ENCODE data around the gene DSCAML1.
"Not testable (repeated sequence)": the region's sequence is repeated elsewhere in the genome, so short reads cannot be mapped to it uniquely, and the experiment has no call there.

DSCAML1 gene

DNA sequence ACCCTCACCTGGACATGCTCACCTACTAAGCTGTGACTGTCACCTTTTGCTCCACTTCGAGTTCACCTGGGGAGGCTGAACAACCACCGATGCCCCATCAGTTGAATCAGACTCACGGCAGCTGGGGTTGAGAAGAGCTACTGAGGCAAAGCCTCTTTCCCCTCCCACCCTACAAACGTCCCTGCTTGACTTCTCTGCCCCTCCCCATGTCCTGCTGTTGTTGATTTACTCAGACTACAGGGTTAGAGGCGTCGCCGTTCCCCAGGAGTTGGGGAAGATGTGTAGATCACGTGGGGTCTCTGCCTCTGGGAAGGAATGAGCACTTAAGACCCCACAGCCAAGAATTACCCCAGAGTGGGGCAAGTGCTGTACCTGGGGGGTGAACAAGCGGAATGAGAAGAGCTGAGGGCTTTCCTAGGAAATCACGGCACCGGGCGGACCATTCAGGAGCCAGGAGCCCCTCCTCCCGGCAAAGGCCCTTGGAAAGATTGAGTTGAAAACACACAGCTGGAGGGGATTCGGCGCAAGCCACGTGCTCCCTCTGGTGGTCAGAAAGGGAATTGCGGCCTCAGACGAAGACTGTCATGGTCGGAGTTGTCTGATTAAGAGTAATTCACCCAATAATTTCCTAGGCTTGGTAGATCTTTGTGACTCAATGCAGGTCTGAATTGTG lies 20.5 kb upstream of the DSCAML1 start:
- peak; percentile 71 for DNase-seq (ENCODE audit: low spot score)

DNA sequence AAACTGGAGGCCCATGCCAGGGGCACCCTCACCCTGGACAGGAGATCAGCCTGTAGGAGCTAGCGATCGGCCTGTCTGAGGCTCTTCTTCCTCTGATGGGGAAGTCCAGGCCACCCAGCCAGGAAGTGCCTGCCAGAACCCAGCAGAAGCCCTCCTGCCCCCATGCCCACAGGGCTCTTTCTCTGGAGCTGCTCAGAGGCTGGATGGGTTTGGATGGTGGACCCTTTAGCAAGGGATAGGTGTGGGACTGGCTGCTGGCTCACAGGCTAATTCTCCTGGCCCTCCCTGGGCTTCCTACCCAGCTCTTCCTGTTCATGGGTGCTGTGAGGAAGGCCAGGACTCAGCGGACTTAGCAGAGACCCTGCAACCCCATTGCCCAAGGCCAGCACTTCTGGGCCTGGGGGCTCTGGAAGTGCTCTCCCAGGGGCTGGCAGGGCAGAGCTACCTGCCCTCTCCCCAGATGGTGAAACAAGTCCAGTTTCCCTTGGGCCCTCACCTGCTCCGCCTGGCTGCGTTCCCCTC lies 19.9 kb upstream of the DSCAML1 start:
- DNase-seq (ENCODE audit: low spot score), result no peak

DNA sequence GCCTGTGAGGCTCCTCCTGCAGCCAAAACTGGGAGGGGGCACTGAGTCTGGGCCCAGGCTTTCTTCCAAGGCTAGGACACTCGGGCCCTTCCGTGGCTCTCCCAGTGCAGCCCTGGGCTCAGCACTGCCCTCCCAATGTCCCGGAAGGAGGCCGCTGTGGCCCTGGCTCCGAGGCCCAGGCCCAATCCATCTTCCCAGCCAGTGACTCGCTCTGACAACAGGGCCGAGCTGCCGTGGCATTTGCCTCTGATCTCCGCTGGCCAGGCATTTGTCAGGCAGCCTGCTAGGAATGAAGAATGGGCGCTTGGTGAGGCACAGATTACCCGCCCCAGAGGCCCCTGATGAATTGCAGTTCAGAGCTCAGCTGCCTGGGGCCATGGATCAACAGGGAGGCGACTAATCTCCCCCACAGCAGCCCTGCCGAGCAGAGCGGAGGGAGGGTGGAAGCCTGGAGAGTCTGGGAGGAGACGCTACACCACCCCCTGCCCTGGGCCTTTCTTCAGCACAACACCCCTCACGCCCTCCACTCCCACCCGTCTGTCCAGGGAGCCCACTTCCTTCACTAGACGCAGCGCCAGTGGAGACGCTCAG lies 19.2 kb upstream of the DSCAML1 start:
- DNase-seq (ENCODE audit: low spot score), result peak; percentile 42

DNA sequence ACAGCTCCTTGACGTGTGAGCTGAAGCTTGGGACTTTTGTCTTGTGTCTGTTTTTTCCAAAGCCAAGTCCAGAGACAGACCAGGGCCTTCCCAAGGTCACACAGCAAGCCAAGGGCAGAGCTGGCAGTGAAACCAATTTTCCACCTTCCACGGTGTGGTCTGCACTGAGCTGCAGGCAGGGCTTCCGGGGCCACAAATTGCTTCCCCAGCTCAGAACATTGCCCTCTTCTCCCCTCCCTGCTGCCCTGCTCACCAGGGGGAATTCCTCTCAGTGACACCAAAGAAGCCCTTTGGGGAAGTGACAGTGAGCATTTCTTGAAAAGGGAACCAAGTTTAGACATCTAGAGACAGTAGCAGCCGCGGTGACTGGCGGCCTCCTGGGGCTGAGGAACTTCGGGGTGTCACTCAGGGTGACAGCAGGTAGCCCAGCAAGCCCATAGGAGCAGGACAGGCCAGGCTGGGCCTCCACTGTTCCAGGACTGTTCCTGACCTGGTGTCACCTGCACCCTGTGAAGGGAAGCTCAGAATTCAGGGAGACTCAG lies 18.3 kb upstream of the DSCAML1 start:
- DNase-seq (ENCODE audit: low spot score), result no peak

DNA sequence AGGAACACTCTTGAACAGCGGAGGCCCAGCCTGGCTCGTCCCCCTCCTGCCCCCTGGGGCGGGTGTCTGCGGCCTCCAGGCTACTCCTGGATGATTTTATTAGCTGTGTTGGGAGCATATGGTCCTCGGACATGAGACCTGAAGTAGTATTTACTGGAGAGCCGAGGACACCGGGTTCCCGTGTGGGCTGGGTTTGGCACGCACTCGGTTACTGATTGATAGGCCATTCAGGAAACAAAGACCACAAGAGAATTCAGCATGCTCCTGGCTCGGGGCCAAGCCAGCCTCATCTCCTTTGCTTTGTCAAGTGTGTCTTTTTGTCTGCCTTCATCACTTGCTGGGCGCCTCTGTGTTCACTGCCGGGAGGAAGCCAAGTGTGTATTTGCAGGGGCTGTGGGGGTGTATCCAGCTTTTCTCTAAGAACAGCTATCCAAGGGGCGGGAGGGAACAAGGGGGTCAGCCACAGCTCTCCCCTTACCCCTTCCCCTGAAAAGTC lies 17.8 kb upstream of the DSCAML1 start:
- DNase-seq (ENCODE audit: low spot score), result no peak

DNA sequence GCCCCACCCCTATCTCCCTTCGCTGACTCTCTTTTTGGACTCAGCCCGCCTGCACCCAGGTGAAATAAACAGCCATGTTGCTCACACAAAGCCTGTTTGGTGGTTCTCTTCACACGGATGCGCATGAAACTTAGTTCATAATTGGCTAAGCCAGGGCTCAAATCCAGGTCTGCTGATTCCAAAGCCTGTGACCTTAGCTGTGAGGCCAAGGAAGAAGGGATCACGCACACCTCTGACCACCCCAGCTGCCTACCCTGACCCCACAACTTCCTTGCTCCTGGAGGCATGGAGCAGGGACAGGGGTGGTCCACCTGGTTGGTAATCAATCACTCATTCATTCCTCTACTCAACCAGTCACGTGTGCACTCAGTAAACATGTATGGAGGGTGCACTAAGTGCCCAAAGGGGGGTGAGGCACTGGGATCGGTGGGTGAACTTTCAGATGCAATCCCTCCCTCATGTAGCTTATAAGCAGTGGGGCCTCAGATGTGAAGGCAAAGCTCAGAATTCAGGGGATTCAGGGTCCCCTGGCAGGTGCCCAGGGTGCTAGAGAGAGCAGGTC lies 17.3 kb upstream of the DSCAML1 start:
- no peak for DNase-seq (ENCODE audit: low spot score)

DNA sequence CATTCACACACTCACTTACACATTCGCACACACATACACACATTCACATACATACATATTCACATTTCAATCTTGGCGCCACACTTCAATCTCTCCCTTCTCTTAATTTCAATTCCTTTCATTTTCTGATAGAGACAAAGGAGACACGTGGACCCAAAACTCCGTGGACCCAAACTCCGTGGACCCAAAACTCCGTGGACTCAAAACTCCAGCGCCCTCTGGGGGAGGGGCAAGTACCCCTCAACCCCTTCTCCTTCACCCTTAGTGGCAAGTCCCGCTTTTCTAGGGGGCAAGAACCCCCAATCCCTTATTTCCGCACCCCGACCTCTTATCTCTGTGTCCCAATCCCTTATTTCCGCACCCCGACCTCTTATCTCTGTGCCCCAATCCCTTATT lies 13.0 kb upstream of the DSCAML1 start:
- not testable (repeated sequence) for DNase-seq (ENCODE audit: low spot score)

DNA sequence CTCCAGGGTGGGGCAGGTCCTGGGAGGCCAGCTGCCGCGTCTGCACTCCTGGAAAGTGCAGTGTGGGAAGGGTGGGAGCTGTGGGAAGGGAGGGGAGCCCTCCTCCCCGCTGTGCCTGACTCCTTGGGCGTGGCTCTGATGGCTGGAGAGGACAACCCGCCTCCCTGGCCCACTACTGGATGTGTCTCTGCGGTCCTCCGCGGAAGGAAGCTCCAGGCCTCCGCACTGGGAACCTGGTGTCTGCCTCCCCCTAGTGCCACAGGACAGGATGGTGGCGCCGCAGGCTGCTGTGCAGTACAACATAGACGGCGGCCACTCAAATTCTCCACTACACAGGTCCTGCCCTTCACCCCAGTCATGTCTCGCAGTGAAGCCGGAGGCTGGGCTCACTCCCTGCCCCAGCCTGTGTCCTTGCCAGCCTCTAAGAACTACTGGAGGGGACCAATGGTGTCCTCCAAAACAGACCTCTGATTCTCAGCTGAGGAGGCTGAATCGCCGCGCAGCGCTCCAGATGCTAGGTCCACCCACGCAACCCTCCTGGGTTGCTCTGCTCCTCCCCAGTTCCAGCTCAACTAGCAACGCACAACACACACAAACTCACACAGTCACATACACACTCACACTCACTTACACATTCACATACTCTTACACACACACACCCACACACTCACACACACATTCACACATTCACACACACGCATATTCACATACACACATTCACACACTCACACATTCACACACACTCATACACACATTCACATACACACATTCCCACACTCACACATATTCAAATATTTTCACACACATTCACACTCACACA lies 12.4 kb upstream of the DSCAML1 start:
- peak; percentile 75 for DNase-seq (ENCODE audit: low spot score)

DNA sequence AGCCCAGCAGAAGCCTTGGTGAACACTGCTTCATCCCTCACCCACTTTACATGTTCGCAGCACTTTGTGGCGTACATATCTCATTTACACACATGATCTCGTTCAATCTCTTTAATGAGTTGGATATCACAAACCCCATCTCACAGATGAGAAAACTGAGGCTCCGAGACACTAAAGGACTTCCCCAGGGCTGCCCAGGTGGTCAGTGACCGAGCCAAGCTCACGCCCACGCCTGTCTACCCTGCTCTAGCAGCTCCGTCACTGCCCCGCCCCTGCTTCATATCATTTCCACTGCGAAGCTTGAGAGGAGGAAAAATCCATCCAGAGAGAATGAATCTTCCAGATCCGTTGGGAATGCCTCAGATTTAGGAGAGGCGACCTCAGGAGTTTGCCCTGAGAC lies 11.8 kb upstream of the DSCAML1 start:
- no peak for DNase-seq (ENCODE audit: low spot score)

- peak; percentile 83 for DNase-seq (ENCODE audit: low spot score)
Measured at GRCh38 chr11:117807482-117808327, 10.7 kb upstream of the DSCAML1 start.

GRCh38 chr11:117806846-117807245 lies 9.8 kb upstream of the DSCAML1 start:
- DNase-seq (ENCODE audit: low spot score), result no peak

DNA sequence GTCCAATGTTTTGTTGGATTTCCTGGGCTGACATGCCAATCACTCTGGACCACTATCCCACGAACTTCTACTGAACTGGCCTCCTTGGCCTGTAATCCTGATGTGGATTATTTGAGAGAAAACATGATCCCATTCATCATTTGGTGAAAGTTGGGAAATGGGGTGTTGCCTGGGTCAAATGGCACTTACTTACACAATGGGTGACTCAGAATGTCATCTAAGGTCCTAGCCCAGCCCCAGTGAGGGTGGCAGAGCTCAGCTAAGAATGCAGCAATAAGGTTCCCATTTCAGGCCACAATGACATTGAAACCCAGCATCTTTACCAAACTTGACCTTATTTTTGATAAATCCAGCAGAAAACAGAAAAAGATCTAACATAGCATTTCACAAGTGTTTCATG lies 8.0 kb upstream of the DSCAML1 start:
- no peak for DNase-seq (ENCODE audit: low spot score)

- DNase-seq (ENCODE audit: low spot score), result no peak
Measured at GRCh38 chr11:117803896-117804295, 6.9 kb upstream of the DSCAML1 start.

DNA sequence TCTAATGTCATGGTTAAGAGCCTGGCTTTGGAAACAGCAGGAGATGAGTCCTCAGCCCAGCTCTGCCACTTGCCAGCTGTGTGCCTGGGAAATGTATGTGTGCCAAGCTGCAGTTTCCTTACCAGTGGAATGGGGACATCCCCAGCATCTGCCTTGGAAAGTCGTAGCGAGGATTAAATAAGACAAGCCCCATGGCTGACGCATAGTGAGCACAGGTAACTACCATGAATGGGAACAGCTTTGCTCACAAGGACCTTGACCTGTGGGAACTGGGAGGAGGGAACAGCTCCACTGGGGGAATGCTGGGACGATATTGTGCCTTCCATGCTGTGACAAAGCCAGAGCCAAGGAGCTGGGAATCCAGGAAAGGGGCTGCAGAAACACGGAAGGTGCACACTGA lies 2.6 kb upstream of the DSCAML1 start:
- no peak for DNase-seq (ENCODE audit: low spot score)

DNA sequence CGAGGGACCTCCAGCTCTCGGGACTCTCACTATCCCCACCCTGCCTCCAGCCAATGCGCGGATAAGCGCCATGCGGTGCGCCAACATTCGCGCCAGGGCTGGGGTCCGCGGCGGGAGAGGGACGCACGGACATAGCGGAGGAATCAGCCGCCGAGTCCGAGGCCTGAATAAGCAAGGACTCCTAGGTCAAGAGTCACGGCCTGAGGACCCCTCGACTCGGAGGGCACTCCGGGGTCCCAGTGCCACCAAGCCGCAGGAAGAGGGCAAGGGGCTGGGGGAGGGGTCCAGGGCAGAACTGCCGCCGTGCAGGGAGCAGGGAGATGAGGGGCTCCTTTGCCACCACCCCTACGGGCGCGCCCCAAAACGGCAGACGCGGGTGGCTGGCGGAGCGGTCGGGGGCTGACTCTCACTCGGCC lies 552 bp downstream of the DSCAML1 start:
- DNase-seq (ENCODE audit: low spot score), result no peak

GRCh38 chr11:117795638-117796455 lies 1.2 kb downstream of the DSCAML1 start:
- DNase-seq (ENCODE audit: low spot score), result peak; percentile 63

DNA sequence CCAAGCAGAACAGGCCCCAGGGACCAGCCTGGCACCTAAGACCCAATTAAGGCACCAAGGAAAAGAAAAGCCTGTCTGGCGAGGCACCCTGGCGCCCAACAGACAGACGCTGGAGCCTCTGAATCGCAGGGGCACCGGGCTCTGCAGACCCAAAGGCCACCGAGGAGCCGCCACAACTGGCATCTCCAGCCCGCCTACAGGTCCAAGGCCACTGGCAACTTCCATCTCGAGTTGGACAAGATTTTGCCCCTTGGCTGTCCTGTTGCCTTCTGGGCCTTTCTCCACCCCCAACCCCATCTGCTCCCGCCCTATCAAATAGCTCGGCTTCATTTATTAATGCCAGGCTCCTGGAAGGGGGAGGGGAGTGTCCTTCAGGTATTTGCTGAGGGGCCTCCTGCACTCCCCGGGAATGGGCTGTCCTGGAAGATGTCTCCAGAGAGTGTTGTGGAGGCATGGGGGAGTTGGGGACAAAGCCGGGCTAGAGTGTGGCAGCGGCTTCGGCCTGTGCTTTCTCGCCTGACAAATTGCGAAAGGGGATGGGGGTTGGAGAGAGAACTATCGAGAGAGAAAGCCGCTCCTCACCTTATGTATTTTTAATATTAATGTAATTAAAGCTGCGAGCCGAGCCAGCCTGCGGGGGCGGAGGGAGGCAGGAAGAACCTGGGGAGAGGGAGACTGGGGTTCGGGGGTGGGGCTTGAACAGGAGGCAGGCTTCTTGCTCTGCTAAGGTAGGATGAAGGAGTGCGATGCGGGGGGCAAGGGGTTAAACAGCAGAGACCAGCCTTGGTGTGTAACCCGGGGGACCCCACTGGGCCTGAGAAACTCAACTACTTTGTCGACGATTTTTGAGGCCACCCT lies 2.0 kb downstream of the DSCAML1 start:
- DNase-seq (ENCODE audit: low spot score), result peak; percentile 55

DNA sequence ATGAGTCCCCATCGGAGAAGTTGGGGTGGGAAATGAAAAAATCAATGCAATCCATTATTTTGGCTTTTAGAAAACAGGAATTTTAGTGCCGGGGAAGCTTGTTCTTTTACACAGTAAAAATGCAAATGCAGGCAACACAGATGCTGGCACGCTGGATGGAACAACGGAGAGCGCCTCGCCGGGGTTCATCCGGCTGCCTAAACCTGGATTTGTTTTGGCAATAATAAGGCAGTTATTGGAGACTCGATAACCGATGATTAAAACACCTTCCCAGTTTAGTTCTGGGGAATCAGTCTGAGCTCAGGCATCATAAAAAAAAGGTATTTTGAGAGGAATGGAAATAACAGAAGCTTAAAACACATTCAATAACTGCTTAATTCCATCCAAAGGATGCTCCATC lies 2.9 kb downstream of the DSCAML1 start:
- no peak for DNase-seq (ENCODE audit: low spot score)

- no peak for DNase-seq (ENCODE audit: low spot score)
Measured at GRCh38 chr11:117793583-117793982, 3.4 kb downstream of the DSCAML1 start.
